Immature natural killer cell (primary cell): ENCODE measurements around the gene CD27. TPM values are rescaled to one million over a fixed set of nuclear protein-coding genes. Genes with fewer than 3 reads are reported as not detected.
A peak's percentile ranks its signal among the peaks of the same experiment; 100 is the strongest.

ENCODE experiments used
- DNase-seq, 3 donors: peaks; one replicate each; pipeline ENCODE4 v3.0.0; 2022; ENCODE audit warnings: mixed read lengths in 1 of 3
- H3K27ac Mint-ChIP-seq, 6 donors: one replicate each; pipeline ENCODE4 v1.8.0; 2020; ENCODE audit warnings: mixed read lengths in 6 of 6, mild to moderate bottlenecking in 5 of 6, inconsistent platforms in 4 of 6, moderate library complexity in 3 of 6
- H3K27me3 Mint-ChIP-seq, 3 donors: one replicate each; pipeline ENCODE4 v1.8.0; 2020 to 2021; ENCODE audit warnings: low read depth in 3 of 3, mild to moderate bottlenecking in 3 of 3, mixed read lengths in 3 of 3, moderate library complexity in 3 of 3, inconsistent platforms in 1 of 3
- H3K36me3 Mint-ChIP-seq, 3 donors: one replicate each; pipeline ENCODE4 v1.8.0; 2020; ENCODE audit warnings: mixed read lengths in 3 of 3, inconsistent platforms in 2 of 3, mild to moderate bottlenecking in 2 of 3
- H3K4me1 Mint-ChIP-seq, 2 donors: one replicate each; pipeline ENCODE4 v1.8.0; 2020; ENCODE audit warnings: inconsistent platforms in 2 of 2, mild to moderate bottlenecking in 2 of 2, mixed read lengths in 2 of 2, moderate library complexity in 1 of 2
- H3K4me3 Mint-ChIP-seq, 5 donors: one replicate each; pipeline ENCODE4 v1.8.0; 2020; ENCODE audit warnings: mild to moderate bottlenecking in 5 of 5, mixed read lengths in 5 of 5, inconsistent platforms in 3 of 5, moderate library complexity in 3 of 5
- H3K9me3 Mint-ChIP-seq, 6 donors: one replicate each; pipeline ENCODE4 v1.8.0; 2020; ENCODE audit warnings: mild to moderate bottlenecking in 6 of 6, mixed read lengths in 6 of 6, inconsistent platforms in 4 of 6, moderate library complexity in 3 of 6
- polyA plus RNA-seq, 3 donors: library from polyadenylated mRNA; unstranded; fragments of 300-500 nt; fragmentation: Illumina TruSeq; gene quantifications; one replicate each; pipeline ENCODE4 v1.2.3, GENCODE V29; 2021

Gene CD27
- polyA plus RNA-seq, 3 donors from 2014 or later = 17.0 to 28.5 (median 25.4) TPM

- Mint-ChIP-seq H3K4me1 (peaks cover 18 to 38% of the 10 kb centered on the region in 2 donors), H3K27ac (peak overlapping the region in 3 of 6 donors; percentile 34 to 82 (median 76)), H3K27me3 (peaks cover 0 to 4% (median 2%) of the 10 kb centered on the region in 3 donors), H3K4me3 (peak overlapping the region in 3 of 5 donors; percentile 11 to 49 (median 47)), H3K36me3 (peaks cover 0 to 10% (median 4%) of the 10 kb centered on the region in 3 donors), H3K9me3 (no peaks in the 10 kb centered on the region)
- no peak for DNase-seq
Measured at GRCh38 chr12:6443361-6443983, 1.3 kb upstream of the CD27 start.

- H3K9me3 Mint-ChIP-seq = no peaks in the 10 kb centered on the region
- peaks cover 0 to 4% (median 2%) of the 10 kb centered on the region in 3 donors for H3K27me3 Mint-ChIP-seq
- H3K27ac Mint-ChIP-seq = peak overlapping the region in 4 of 6 donors; percentile 12 to 82 (median 55)
- H3K36me3 Mint-ChIP-seq = peaks cover 0 to 10% (median 4%) of the 10 kb centered on the region in 3 donors
- H3K4me3 Mint-ChIP-seq = peak overlapping the region in 3 of 5 donors; percentile 15 to 49 (median 41)
- DNase-seq = no peak
- peaks cover 18 to 38% of the 10 kb centered on the region in 2 donors for H3K4me1 Mint-ChIP-seq
Measured at GRCh38 chr12:6444031-6444430, 724 bp upstream of the CD27 start.

GRCh38 chr12:6450091-6450868, 5.5 kb downstream of the CD27 start:
- no peak for DNase-seq
- Mint-ChIP-seq H3K36me3 (peaks cover 7 to 12% (median 8%) of the 10 kb centered on the region in 3 donors), H3K9me3 (no peaks in the 10 kb centered on the region), H3K27me3 (peaks cover 0 to 7% (median 0%) of the 10 kb centered on the region in 3 donors), H3K4me1 (peaks cover 42 to 52% of the 10 kb centered on the region in 2 donors), H3K27ac (peak overlapping the region; percentile 97 to 100 (median 98)), H3K4me3 (peak overlapping the region; percentile 90 to 100 (median 100))

- Mint-ChIP-seq H3K27me3 (peaks cover 0 to 7% (median 0%) of the 10 kb centered on the region in 3 donors), H3K36me3 (peaks cover 7 to 14% (median 9%) of the 10 kb centered on the region in 3 donors), H3K4me3 (peak overlapping the region; percentile 90 to 100 (median 100)), H3K4me1 (peaks cover 37 to 48% of the 10 kb centered on the region in 2 donors), H3K9me3 (no peaks in the 10 kb centered on the region), H3K27ac (peak overlapping the region; percentile 97 to 100 (median 98))
- DNase-seq = peak in 1 of 3 donors; percentile 18
Measured at GRCh38 chr12:6450869-6451347, 6.2 kb downstream of the CD27 start.

GRCh38 chr12:6451348-6452244, 6.8 kb downstream of the CD27 start, which contains the start of gene TAPBPL:
TSS of gene TAPBPL (plus strand) at chr12:6452042. CDS start at chr12:6452249, 207 bp downstream.
- Mint-ChIP-seq H3K4me3 (peak within 1 kb of the TSS; percentile 90 to 100 (median 100)), H3K27ac (peak within 1 kb of the TSS; percentile 97 to 100 (median 98)), H3K36me3 (peaks cover 7 to 17% (median 11%) of the 10 kb centered on the region in 3 donors), H3K4me1 (peaks cover 39 to 44% of the 10 kb centered on the region in 2 donors), H3K27me3 (peaks cover 0 to 7% (median 0%) of the 10 kb centered on the region in 3 donors), H3K9me3 (no peaks in the 10 kb centered on the region)
- peak; percentile 80 to 81 (median 81) for DNase-seq

- Mint-ChIP-seq H3K36me3 (peaks cover 7 to 22% (median 14%) of the 10 kb centered on the region in 3 donors), H3K27me3 (peaks cover 0 to 5% (median 0%) of the 10 kb centered on the region in 3 donors), H3K9me3 (no peaks in the 10 kb centered on the region), H3K27ac (peak overlapping the region; percentile 97 to 100 (median 98)), H3K4me1 (peaks cover 43 to 44% of the 10 kb centered on the region in 2 donors), H3K4me3 (peak overlapping the region; percentile 90 to 100 (median 100))
- DNase-seq = peak in 1 of 3 donors; percentile 14
Measured at GRCh38 chr12:6452245-6452943, 7.6 kb downstream of the CD27 start.

- peaks cover 43 to 44% of the 10 kb centered on the region in 2 donors for H3K4me1 Mint-ChIP-seq
Measured at GRCh38 chr12:6452944-6453630, 8.3 kb downstream of the CD27 start.

GRCh38 chr12:6457220-6457945, 12.6 kb downstream of the CD27 start:
- H3K4me1 Mint-ChIP-seq = peaks cover 49 to 53% of the 10 kb centered on the region in 2 donors
- peaks cover 33 to 53% (median 38%) of the 10 kb centered on the region in 3 donors for H3K36me3 Mint-ChIP-seq
- no peak for DNase-seq
- no peak overlapping the region for H3K4me3 Mint-ChIP-seq
- peaks cover 0 to 11% (median 6%) of the 10 kb centered on the region in 3 donors for H3K27me3 Mint-ChIP-seq
- peak overlapping the region in 5 of 6 donors; percentile 16 to 72 (median 62) for H3K27ac Mint-ChIP-seq
- no peaks in the 10 kb centered on the region for H3K9me3 Mint-ChIP-seq

More at GRCh38 chr12:6452944-6453630, 8.3 kb downstream of the CD27 start:
- peak overlapping the region; percentile 90 to 100 (median 100) for H3K4me3 Mint-ChIP-seq
- peaks cover 0 to 5% (median 0%) of the 10 kb centered on the region in 3 donors for H3K27me3 Mint-ChIP-seq
- H3K9me3 Mint-ChIP-seq = no peaks in the 10 kb centered on the region
- peak overlapping the region; percentile 97 to 100 (median 98) for H3K27ac Mint-ChIP-seq
- DNase-seq = no peak
- peaks cover 7 to 22% (median 16%) of the 10 kb centered on the region in 3 donors for H3K36me3 Mint-ChIP-seq

- Mint-ChIP-seq H3K27ac (peak overlapping the region; percentile 69 to 96 (median 86)), H3K9me3 (no peaks in the 10 kb centered on the region), H3K27me3 (peaks cover 6 to 11% (median 6%) of the 10 kb centered on the region in 3 donors), H3K36me3 (peaks cover 37 to 60% (median 43%) of the 10 kb centered on the region in 3 donors), H3K4me3 (no peak overlapping the region), H3K4me1 (peaks cover 49 to 53% of the 10 kb centered on the region in 2 donors)
- DNase-seq = no peak
Measured at GRCh38 chr12:6458281-6459003, 13.7 kb downstream of the CD27 start.

- H3K27me3 Mint-ChIP-seq = peaks cover 6 to 11% (median 6%) of the 10 kb centered on the region in 3 donors
- peak overlapping the region in 1 of 5 donors; percentile 1 for H3K4me3 Mint-ChIP-seq
- H3K27ac Mint-ChIP-seq = peak overlapping the region; percentile 69 to 96 (median 86)
- H3K9me3 Mint-ChIP-seq = no peaks in the 10 kb centered on the region
- H3K36me3 Mint-ChIP-seq = peaks cover 40 to 61% (median 46%) of the 10 kb centered on the region in 3 donors
- DNase-seq = no peak
- peaks cover 53 to 55% of the 10 kb centered on the region in 2 donors for H3K4me1 Mint-ChIP-seq
Measured at GRCh38 chr12:6459004-6459337, 14.2 kb downstream of the CD27 start.
